GM19455 (cell line): Measurements from ENCODE around the gene KCNK3.
"Not testable (repeated sequence)": the region's sequence is repeated elsewhere in the genome, so short reads cannot be mapped to it uniquely, and the experiment has no call there.

Experiments
- ATAC-seq: cut with Tn5 transposase; IDR thresholded peaks from one replicate; pipeline ENCODE4 v1.9.1; 2021; ENCODE audit not compliant: unreplicated experiment

Gene KCNK3

DNA sequence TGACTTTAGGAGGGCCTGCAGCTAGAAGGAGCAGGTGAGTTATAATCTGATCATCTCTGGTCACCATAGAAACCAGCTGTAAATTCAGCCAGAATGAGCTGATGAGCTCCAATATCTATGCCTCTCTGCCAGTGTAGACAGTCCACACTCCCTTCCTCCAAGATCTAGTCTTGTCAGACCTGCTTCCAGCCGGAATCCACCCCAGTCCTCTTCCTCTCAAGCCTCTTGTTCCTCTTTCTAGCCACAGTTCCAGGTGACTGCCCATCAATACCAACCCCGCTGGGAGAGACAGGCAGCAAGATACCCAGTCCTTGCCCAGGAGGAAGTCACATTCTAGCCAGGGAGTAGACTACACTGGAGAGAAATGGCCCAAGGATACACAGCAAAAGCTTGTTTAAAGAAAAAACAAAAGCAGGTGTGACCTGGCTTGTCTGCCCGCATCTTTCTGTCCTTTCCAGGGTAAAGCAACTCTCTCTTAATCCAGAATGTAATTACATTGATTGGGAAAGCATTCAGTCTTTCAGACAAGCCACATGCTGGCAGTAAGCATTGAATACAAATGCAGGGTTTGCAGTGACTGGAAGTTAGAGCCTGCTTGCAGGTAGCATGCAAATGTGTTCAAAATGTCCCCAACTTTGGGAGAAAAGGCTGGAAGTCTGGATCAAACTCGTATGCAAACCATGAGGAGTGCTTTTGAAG lies 62.6 kb downstream of the KCNK3 start:
- ATAC-seq, result no peak

DNA sequence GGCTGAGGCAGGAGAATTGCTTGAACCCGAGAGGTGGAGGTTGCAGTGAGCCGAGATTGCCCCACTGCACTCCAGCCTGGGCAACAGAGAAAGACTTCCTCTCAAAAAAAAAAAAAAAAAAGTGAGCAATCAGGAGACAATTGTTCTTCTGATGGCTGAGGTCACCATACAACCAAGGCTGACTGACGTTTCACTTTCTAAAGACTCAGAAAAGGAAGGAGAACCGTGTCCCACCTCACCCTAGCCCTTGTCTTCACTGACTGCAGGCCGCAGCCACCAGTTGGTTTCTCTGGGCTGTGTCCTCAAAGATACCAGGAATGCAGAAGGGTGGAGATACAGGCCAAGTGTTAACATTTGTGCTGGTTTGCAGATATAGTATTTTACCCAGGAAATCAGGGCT lies 63.8 kb downstream of the KCNK3 start:
- ATAC-seq, result no peak

DNA sequence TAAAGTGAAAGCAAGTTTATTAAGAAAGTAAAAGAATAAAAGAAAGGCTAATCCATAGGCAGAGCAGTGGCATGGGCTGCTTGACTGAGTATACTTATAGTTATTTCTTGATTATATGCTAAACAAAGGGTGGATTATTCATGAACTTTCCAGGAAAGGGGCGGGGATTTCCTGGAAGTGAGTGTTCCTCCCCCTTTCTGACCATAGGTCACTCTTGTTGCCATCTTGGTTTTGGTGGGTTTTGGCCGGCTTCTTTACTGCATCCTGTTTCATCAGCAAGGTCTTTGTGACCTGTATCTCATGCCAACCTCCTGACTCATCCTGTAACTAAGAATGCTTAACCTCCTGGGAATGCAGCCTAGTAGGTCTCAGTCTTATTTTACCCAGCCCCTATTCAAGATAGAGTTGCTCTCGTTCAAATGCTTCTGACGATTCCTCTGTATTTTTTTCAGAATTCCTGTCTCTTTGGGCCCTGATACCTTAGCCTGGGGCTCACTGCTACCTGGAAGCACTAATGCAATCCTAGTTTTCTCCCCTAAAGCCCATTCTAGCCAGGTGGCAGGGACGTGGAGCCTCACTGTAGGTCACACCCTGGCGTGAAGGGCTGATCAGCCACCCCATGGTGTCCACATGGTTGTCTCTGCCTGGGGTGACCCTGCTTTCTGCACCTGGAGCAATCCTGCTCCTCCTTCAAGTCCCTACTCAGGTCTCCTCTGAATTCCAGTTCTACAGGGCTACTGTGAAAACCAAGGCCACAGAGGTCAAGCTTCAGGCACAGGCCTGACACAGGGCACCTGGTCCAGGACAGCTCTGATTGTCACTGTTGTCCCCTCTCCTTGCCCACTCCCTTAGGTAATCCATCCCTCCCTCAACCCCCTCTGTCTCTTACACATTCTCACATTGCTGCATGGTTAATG lies 65.6 kb downstream of the KCNK3 start:
- ATAC-seq, result no peak

DNA sequence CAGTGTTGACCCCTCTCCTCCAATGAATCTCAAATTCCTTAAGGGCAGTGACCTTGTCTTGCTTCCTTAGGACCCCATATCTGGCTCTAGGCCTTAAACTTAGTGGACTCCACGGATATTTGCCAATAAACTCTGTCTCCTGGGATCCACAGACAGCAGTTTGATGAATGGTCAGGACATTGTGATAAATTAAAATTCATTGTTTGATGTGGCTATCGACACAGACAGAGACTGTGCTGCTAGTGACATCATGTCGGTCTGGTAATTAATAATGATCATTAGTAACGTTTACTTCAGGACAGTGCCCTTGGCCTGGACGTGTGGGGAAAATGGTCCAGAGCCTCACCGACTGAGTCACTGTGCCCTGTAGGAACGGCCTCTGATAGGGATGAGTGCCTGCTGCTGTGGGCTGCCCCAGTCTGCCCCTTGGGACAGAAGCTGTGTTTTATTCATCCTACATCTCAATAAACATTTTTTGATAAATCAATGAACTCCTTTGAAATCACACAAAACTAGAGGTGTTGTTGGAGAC lies 66.3 kb downstream of the KCNK3 start:
- ATAC-seq, result no peak

DNA sequence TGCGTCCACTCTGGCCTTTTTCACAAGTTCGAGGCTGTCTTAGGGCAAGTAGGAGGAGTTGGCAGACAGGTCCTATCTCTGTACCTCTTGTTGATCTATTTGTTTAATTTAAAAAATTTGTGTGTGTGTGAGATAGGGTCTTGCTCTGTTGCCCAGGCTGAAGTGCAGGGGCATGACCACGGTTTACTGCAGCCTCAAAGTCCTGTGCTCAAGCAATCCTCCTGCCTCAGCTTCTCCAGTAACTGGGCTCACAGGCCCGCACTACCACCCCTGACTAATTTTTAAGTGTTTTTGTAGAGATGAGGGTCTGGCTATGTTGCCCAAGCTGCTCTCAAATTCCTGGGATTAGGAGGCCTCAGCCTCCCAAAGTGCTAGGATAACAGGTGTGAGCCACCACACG lies 67.3 kb downstream of the KCNK3 start:
- no peak for ATAC-seq

DNA sequence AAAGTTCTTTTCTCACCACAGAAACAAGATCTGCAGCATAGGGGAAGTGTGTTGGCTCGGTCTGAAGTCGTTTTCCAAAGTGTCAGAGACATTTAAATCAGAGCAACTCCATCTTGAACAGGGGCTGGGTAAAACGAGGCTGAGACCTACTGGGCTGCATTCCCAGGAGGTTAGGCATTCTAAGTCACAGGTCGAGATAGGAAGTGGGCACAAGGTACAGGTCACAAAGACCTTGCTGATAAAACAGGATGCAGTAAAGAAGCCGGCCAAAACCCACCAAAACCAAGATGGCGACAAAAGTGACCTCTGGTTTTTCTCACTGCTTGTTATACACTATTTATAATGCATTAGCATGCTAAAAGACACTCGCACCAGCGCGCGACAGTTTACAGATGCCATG lies 68.5 kb downstream of the KCNK3 start:
- ATAC-seq, result not testable (repeated sequence)

DNA sequence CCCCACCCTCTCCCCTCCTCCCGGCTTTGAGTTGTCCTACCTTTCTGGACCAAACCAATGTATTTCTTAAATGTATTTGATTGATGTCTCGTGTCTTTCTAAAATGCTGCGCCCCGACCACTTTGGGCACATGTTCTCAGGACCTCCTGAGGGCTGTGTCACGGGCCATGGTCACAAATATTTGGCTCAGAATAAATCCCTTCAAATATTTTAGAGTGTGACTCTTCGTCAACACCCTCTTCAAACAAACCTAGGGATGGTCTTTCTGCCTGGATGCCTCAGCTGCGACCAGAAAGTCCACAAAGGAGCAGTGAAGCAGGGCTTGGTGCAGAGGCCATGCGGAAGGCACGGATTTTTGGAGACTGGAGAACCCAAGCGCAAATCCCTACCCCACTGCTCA lies 70.5 kb downstream of the KCNK3 start:
- no peak for ATAC-seq

DNA sequence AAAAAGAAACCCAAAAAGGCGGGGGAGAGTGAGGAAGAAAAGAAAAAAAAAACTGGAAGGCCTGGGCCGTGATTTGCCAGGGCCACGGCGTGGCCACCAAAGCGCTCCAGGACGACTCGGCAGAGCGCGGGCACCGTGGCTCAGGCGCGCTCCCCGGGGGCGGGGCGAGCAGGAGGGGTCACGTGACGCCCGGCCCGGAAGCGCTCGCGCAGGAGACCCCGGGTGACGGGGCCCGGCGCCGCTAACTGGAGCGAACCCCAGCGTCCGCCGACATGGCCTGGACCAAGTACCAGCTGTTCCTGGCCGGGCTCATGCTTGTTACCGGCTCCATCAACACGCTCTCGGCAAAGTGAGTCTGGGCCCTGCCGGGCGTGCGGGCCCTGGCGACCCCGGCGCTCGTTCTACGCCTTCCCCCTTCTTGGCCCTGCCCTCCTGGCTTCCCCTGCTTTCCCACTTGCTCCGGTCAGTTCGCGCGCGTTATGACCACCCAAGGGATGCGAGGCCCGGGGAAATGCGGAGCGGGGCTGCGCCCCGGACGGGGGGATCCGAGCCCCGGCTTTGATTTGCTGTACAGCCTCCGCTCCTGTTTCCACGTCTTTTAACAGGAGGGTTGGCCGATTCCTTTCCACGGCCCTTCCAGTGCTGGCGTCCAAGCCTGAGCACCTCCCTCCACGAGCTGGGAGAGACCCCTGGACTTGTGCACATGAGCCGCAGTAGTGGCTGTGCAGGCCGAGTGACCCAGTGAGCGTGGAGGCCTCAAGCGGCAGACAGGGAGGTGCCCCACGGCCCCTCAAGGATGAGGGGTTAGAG lies 71.8 kb downstream of the KCNK3 start, which contains the start of gene SLC35F6:
SLC35F6 (plus strand) TSS at position 207 of the 810 bp plus-strand sequence; CDS start at position 273, 66 bp downstream.
- ATAC-seq, result peak; percentile 84

DNA sequence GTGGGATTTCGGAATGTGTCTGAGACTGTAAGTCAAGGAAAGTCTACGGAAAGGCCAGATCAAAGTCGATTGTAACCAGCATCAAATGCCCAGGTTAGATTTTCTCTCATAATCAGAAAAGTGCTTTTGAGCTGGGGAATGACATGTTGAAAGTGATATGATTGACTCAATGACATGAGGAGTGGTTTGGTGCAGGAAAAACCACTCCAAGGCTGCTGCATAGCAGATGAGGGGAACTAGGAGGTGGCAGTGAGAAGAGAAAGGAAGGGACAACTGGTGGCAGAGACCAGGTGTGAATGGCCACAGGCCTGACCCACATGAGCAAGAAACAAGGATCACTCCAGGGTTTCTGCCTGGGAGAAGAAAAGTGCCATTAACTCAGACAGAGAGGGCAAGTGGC lies 72.4 kb downstream of the KCNK3 start:
- no peak for ATAC-seq

DNA sequence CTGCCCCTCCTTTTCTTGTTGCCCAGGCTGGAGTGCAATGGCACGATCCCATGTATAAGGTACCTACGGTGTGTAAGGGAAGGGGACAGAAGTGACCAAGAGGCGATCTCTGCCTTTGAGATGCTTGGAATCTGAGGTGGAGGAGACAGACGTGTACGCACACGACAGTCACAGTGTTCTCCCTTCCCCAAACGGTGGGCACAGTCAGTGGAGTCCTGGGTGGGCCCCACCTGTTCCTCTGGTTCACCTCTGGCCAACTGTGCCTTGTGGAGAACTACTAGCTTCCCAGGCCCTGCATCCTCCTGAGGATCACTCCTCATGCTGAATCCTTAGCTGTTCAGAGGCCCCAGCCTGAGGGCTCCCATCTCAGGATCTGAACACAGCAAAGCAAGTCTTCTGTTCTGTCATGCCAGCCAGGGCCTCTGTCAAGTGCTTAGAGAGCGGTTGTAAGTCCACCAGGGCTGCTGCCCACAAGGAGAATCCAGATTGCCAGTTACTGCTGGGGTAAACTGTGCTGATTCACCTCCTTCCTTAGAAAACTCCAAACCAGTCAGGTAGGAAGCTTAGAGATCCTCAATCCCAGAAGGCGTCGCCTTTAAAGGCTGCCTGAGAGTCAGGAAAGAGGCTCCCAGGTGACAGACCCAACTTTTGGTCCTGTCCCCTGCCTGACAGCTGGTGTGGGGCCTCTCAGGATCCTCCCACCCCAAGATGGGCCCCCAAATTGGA lies 73.1 kb downstream of the KCNK3 start:
- ATAC-seq, result no peak

DNA sequence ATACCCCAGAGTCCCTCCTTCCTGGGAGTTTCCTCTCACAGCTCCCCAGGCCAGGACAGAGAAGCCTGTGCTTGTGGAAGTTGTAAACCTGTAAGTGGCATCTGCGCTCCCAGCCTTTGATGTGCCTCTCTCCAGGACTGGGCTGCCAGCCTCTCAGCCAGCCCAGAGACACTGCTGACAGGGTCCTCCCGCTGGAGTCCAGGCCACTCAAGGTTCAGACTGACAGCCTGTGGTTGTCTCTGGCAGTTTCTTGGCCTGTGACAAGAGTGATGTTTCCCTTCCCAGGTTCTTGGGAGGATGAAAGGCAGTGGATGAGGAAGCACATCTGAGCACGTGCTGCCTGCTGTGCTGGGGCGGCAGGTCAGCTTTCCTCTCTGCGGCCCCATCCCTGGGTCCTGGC lies 74.6 kb downstream of the KCNK3 start:
- no peak for ATAC-seq

DNA sequence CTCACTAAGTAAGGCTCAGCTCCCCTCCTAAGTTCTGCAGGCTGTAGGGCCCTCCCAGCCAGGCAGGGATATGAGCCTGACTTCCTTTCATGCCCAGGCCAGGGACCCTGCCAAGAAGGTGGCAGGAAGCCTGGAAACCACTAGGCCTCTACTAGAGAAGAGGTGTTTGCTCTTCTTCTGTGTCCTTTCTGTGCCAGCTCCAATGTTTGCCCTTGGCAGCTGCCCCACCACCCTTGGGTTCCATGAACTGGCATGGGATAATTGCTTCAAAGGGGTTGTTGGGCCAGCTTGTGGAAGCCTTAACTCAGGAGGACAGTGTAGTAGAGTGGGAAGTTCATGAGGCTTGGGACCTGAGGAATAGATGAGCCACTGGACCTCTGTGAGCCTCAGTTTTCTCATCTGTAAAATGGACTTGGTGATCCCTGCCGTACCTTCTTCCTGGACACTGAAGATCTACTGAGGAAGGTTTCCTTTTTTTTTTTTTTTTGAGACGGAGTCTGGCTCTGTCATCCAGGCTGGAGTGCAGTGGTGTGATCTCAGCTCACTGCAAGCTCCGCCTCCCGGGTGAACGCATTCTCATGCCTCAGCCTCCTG lies 75.5 kb downstream of the KCNK3 start:
- ATAC-seq, result no peak

DNA sequence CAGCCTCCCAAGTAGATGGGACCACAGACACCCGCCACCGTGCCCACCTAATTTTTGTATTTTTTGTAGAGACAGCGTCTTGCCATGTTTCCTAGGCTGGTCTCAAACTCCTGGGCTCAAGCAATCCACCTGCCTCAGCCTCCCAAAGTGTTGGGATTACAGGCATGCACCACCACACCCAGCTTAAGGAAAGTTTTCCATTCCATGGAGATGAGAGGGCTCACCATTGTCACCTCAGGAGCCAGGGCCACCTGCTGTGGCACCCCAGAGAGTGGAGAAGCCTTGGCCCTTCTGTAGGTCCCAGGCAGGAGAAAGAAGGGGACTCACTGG lies 76.2 kb downstream of the KCNK3 start:
- no peak for ATAC-seq

DNA sequence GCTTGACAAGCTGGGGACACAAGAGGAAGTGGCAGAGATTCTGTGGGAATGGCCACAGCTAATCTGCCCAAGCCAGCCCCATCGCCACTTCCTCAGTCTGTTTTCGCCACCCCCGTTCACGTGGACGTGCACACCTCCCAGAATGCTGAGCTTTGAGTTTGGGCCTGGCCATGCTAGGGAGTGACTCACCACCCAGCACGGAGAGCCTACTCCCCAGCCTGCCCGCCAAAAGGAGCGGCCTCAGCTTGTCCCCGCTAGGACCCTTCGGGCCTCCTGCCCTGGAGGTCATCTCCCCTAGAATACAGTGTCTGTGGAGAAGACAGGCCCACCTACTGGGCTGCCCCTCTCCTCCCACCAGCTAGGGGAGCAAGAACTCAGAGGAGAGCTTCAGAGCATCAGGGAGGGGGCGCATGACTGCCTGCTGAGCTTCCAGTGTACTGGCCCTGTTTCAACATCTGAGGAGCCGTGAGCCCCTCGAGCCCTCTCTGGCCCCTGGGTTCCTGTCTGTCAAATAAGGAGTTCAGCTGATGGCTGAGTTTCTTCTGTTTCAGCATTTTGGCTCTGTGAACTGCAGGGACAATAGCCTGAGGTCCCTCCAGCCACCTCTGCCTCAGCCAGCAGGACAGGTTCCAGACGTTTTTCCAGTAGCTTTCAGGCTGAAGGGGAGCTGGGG lies 76.7 kb downstream of the KCNK3 start:
- ATAC-seq, result no peak

DNA sequence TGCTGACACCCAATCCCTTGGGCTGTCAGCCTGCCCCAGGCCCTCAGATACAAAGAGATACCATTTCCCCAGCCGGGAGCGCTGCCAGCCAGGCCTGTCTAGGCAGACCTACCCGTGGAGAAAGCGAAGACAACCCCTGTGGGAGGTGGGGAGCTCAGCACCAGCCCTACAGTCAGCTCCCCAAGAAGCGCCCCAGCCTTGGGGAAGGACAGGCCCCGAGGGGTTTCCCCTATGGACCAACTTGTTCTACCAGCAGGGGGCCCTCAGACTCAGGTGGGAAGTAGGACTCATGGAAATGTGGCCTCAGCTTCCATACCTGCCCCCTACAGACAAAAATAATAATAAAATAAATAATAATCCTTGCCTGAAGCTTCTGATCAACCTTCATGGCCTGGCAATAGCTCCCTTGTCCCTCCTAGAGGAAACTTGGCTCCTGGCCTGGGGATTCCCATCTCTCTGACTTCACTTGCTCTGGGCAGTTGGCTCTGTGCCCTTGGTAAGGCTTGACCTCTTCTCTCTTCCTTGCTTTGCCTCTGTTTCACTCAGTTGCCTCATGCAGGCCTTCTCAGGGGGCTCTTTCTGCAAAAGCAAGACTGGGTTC lies 78.6 kb downstream of the KCNK3 start:
- ATAC-seq, result no peak

DNA sequence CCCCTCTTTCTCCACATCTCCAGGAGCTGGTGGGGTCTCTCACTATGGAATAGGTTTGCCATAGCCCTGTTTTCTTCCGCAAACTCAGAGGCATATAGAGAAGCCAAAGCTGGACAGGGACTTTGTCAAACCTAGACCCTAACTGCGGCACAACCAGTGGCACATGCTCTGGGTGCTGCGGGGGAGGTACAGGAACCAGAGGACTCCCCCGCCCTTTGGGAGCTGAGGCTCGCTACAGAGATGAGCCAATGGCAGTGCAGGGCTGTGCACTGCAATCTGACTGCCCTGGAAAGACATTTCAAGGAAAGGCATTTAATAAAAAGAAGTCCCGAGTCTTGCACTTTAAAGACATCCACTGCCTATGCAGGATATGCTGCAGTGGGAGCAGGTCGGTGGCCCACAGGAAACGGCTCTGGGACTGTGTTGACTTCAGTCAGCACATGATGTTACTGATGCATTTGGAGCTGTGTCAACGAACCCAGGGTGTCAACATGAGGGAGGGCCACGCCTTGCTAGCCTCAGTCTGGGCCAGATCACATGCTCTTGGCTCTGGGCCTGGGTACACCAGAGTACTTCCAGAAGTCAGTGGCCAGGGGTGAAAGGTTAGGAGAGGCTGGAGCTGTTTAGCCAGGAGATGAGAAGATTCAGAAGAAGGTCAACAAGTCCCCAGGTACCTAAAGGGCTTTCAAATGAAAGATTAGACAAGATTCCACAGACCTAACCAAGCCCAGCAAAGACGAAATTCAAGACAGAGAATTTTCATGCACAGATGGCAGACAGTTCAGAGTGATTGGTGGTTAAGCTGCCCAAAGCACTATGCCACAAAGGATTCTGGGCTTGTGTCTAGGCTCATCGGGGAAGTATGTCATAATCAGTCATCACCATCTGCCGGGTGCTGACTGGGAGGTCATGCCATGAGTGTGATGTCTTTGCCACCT lies 79.8 kb downstream of the KCNK3 start:
- ATAC-seq, result no peak

DNA sequence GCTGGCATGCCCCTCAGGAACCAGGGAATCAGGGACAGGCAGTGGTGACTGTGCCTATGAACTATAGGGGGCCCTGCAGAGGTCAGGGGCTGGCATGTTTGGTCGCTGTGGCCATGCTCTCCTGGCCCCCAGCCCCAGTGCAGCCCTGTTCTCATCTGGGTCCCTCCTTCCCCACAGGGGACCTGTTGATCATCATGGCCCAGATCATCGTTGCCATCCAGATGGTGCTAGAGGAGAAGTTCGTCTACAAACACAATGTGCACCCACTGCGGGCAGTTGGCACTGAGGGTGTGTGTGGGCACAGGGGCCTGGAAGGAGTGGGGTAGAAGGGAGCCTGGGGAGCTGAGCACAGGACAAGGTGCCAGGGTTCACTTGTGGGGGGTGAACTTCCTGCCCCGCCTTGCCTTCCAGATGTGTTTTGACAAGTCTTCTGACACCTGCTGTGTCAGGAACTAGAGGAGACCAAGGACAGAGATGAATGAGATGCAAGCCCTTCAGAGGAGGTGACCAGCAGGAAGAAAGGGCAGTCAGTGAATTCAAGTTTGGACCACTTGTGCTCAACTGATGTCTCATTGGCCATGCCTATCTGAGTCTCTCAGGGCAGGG lies 83.8 kb downstream of the KCNK3 start:
- no peak for ATAC-seq

DNA sequence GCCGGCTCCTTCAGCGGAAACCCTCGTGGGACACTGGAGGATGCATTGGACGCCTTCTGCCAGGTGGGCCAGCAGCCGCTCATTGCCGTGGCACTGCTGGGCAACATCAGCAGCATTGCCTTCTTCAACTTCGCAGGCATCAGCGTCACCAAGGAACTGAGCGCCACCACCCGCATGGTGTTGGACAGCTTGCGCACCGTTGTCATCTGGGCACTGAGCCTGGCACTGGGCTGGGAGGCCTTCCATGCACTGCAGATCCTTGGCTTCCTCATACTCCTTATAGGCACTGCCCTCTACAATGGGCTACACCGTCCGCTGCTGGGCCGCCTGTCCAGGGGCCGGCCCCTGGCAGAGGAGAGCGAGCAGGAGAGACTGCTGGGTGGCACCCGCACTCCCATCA lies 85.6 kb downstream of the KCNK3 start:
- no peak for ATAC-seq
